Right cardiac atrium (tissue), 5 donors: Measurements from ENCODE around the gene SBNO2. TPM values are rescaled to one million over a fixed set of nuclear protein-coding genes. Genes with fewer than 3 reads are reported as not detected.
"Not testable (repeated sequence)": the region's sequence is repeated elsewhere in the genome, so short reads cannot be mapped to it uniquely, and the experiment has no call there.

Source experiments
- ATAC-seq, 2 donors: fragments of 200-7000 bp; cut with Tn5 transposase; one replicate each; pipeline versions ENCODE4 v1.8.0 to v1.9.1; 2020; ENCODE audit warnings: moderate library complexity in 2 of 2, mild to moderate bottlenecking in 1 of 2
- DNase-seq, 3 donors: peaks; one replicate each; pipeline ENCODE4 v3.0.0-alpha.2; 2020
- H3K27ac ChIP-seq: one replicate; pipeline ENCODE4 v1.5.1; 2013; ENCODE audit warnings: mild to moderate bottlenecking, low read length, control low read depth, moderate library complexity
- H3K27me3 ChIP-seq: one replicate; pipeline ENCODE4 v1.6.1; 2013; ENCODE audit not compliant: control insufficient read depth, insufficient read depth
- H3K4me1 ChIP-seq: one replicate; pipeline ENCODE4 v1.6.1; 2013; ENCODE audit warnings: low read length; ENCODE audit not compliant: control insufficient read depth, insufficient read depth
- H3K4me3 ChIP-seq: one replicate; pipeline ENCODE4 v1.5.1; 2013; ENCODE audit warnings: low read length, control low read depth
- H3K9me3 ChIP-seq: one replicate; pipeline ENCODE4 v1.6.1; 2013; ENCODE audit warnings: low read length; ENCODE audit not compliant: control insufficient read depth
- WGBS: extraction: QIAGEN DNeasy Blood & Tissue Kit; methylation state at CpG from one replicate; pipeline ENCODE4 v1.1.7; 2013; 5-methylcytosine and 5-hydroxymethylcytosine counted together
- intact Hi-C, 4 donors: fragments of 100-400 bp; cut with DNase I; formaldehyde crosslinking; loops; one replicate each; pipeline versions ENCODE4 v1.11.0 to v1.14.0; 2022 to 2023
- polyA plus RNA-seq: library from polyadenylated mRNA; stranded (reverse); fragments of 200-250 nt; gene quantifications from one replicate; pipeline ENCODE4 v1.2.3, GENCODE V29; 2013
- total RNA-seq, 4 donors: library from RNA; stranded (reverse); fragmentation: NEBNext Ultra II Directional; extraction: Animal tissue kit (Norgen Biotek cat#: 25700); gene quantifications; one replicate each; pipeline ENCODE4 v1.2.1, GENCODE V29; 2021
- donor health status: healthy with polysubstance abuse.
- donor health status: DM: no; HTN: yes; CAD: no.
- donor health status: DM: no; HTN: no; CAD: no.
- donor health status: DM: no; HTN: yes; CAD: no; lungs with severe emphysema.
- donor health status: DM: yes; HTN: yes; CAD: no.

SBNO2 gene
- total and polyA plus RNA-seq, 5 donors = 13.4 to 44.5 (median 20.3) TPM

GRCh38 chr19:1218751-1219567, 44.9 kb upstream of the SBNO2 start:
- WGBS = 85% methylated on average over 37 of the region's 37 CpGs
- intact Hi-C loops = no loop called here
- H3K4me1 ChIP-seq = peaks cover 4% of the 10 kb centered on the region

DNA sequence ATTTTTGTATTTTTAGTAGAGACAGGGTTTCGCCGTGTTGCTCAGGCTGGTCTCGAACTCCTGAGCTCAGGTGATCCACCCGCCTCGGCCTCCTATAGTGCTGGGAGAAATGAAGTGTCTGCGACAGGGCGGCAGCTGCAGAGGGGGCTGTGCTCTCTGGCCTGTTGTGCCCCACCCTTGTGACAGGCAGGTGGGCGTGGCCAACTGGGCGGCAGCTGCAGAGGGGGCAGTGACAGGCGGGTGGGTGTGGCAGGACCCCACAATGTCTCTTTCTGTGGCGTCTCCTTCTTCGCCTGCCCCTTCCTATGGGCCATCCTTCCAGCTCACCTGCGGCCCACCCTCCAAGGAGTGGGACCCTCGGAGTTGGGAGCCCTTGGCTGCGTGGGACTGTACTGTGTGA, 43.3 kb upstream of the SBNO2 start:
- intact Hi-C loops = no loop called here
- H3K27me3 ChIP-seq = no peaks in the 10 kb centered on the region
- no peaks in the 10 kb centered on the region for H3K9me3 ChIP-seq
- ATAC-seq = no peak
- H3K4me1 ChIP-seq = peaks cover 9% of the 10 kb centered on the region
- H3K4me3 ChIP-seq = no peak overlapping the region
- peak in 1 of 3 donors; percentile 56 for DNase-seq
- WGBS = 83% methylated on average over 15 of the region's 15 CpGs
- H3K27ac ChIP-seq = peak overlapping the region; percentile 66

More at GRCh38 chr19:1218751-1219567, 44.9 kb upstream of the SBNO2 start:
- ATAC-seq (no peak), DNase-seq (peak in 1 of 3 donors; percentile 62)
- H3K27ac ChIP-seq = peak overlapping the region; percentile 1
- no peaks in the 10 kb centered on the region for H3K27me3 ChIP-seq
- H3K4me3 ChIP-seq = no peak overlapping the region
- no peaks in the 10 kb centered on the region for H3K9me3 ChIP-seq

DNA sequence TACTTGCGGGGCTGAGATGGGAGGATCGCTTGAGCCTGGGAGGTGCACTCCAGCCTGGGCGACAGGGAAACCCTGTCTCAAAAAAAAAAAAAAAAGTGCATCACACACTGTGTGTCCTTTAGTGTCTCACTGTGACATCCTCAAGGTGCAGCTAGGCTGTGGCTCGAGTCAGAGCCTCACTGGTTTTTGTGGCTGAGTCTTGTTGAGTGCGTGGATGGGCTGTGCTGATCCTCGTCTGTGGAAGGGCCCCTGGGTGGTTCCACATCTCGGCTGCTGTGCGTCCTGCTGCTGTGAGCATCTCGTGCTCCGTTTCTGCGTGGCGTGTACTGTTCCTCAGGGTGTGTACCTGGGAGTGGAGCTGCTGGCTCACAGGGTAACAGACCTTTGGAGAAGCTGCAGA, 42.7 kb upstream of the SBNO2 start:
- Histone ChIP-seq H3K27ac (peak overlapping the region; percentile 14), H3K27me3 (no peaks in the 10 kb centered on the region), H3K9me3 (no peaks in the 10 kb centered on the region), H3K4me3 (no peak overlapping the region), H3K4me1 (peaks cover 11% of the 10 kb centered on the region)
- intact Hi-C loops = no loop called here
- 81% methylated on average over 12 of the region's 12 CpGs for WGBS
- no peak for DNase-seq
- no peak for ATAC-seq

DNA sequence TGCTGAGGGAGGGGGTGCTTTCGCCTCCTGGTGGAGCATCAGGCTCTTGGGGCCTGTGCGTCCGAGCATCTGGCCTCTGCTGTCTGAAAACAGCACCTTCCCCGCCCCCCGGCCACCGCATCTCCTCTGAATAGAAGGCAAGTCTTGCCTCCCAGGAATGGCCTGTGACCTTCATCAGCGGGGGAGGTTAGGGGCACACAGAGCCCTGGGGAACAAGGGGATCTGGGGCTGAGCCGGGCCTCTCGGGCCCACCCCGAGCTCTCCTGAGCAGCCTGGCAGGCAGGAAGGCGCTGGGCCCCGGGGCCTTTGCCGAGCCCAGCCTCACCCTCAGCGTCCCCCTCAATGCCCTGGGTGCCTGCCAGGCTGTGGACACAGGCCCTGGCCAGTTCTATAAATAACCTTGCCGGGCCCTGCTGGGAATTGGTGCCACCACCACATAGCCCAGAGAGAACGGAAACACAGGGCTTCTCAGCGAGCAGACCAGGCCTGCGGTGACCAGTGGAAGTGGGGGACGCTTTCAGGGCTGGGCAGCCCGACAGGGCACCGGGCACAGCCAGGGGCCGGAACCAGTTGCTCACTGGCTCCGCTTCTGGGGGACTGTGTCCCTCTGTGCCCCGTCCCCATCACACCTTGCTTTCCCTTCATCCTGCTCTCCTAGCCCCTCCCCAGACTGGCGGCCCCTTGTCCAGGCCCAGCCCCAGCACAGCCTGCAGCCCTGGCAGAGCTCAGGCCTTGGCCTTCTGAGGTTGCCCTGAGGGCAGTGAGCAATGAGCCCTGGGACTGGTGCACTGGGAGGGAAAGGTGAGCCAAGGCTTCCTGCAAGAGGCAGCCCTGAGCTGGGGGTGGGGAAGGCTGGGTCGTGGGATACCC, 41.0 kb upstream of the SBNO2 start:
- H3K9me3 ChIP-seq = no peaks in the 10 kb centered on the region
- intact Hi-C loops = no loop called here
- WGBS = 58% methylated on average over 26 of the region's 26 CpGs
- ATAC-seq (peak; percentile 51 to 61), DNase-seq (peak; percentile 73 to 88 (median 83))
- H3K4me3 ChIP-seq = no peak overlapping the region
- peaks cover 17% of the 10 kb centered on the region for H3K4me1 ChIP-seq
- peak overlapping the region; percentile 68 for H3K27ac ChIP-seq
- H3K27me3 ChIP-seq = no peaks in the 10 kb centered on the region

DNA sequence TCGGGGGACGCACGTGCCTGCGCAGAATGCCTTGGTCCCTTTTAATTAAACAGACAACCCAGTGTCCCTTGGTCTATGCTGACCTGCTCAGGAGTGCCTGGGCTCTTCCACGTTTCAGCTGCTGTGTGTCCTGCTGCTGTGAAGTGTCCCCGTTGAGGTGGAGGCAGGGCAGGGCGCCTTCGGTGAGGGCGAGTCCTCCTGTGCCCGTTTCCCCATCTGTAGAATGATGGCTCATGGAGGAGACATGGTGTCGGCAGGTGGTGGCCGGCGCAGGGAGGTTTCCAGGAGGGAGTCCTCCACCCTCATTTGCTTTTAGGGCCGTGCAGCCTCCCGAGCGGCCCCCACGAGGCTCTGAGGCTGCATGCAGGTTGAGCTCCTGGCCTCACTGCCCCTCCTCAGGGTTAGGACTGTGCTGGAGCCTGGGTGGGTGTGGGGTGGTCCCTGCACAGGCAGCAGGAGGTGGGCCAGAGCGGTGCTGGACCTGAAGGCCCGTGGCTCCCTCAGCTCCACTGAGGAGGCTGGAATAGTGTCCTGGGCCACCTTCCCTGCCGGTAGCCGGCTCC, 40.3 kb upstream of the SBNO2 start:
- H3K4me3 ChIP-seq = no peak overlapping the region
- peak; percentile 1 to 2 for ATAC-seq

GRCh38 chr19:1213391-1214286, 39.6 kb upstream of the SBNO2 start:
- WGBS = 48% methylated on average over 39 of the region's 39 CpGs
- H3K4me1 ChIP-seq = peaks cover 24% of the 10 kb centered on the region
- ATAC-seq = peak; percentile 59 to 74

More for the DNA sequence above, 40.3 kb upstream of the SBNO2 start:
- peaks cover 22% of the 10 kb centered on the region for H3K4me1 ChIP-seq
- no peaks in the 10 kb centered on the region for H3K9me3 ChIP-seq
- intact Hi-C loops = no loop called here
- H3K27ac ChIP-seq = peak overlapping the region; percentile 68
- 53% methylated on average over 21 of the region's 21 CpGs for WGBS
- H3K27me3 ChIP-seq = no peaks in the 10 kb centered on the region
- DNase-seq = no peak

GRCh38 chr19:1211494-1212234, 37.6 kb upstream of the SBNO2 start:
- DNase-seq = peak; percentile 41 to 75 (median 74)
- ATAC-seq = no peak
- H3K4me1 ChIP-seq = peaks cover 28% of the 10 kb centered on the region
- H3K27me3 ChIP-seq = no peaks in the 10 kb centered on the region
- WGBS = 73% methylated on average over 33 of the region's 33 CpGs
- H3K4me3 ChIP-seq = no peak overlapping the region
- no peaks in the 10 kb centered on the region for H3K9me3 ChIP-seq
- H3K27ac ChIP-seq = no peak overlapping the region
- intact Hi-C loops = no loop called here

More at GRCh38 chr19:1213391-1214286, 39.6 kb upstream of the SBNO2 start:
- H3K4me3 ChIP-seq = no peak overlapping the region
- H3K27me3 ChIP-seq = no peaks in the 10 kb centered on the region
- peak; percentile 75 to 92 (median 86) for DNase-seq
- no peaks in the 10 kb centered on the region for H3K9me3 ChIP-seq
- intact Hi-C loops = no loop called here
- peak overlapping the region; percentile 68 for H3K27ac ChIP-seq

GRCh38 chr19:1210227-1210538, 36.1 kb upstream of the SBNO2 start:
- peak in 1 of 3 donors; percentile 49 for DNase-seq
- Histone ChIP-seq H3K27me3 (no peaks in the 10 kb centered on the region), H3K9me3 (no peaks in the 10 kb centered on the region), H3K27ac (no peak overlapping the region), H3K4me1 (peaks cover 28% of the 10 kb centered on the region), H3K4me3 (no peak overlapping the region)
- WGBS = 86% methylated on average over 13 of the region's 13 CpGs
- intact Hi-C loops = no loop called here
- no peak for ATAC-seq

- H3K9me3 ChIP-seq, intact Hi-C loops, DNase-seq, H3K27ac ChIP-seq, ATAC-seq, H3K4me3 ChIP-seq, H3K27me3 ChIP-seq: not testable (repeated sequence)
- peaks cover 24% of the 10 kb centered on the region for H3K4me1 ChIP-seq
- 71% methylated on average over 10 of the region's 10 CpGs for WGBS
Measured at GRCh38 chr19:1208830-1209229, 34.8 kb upstream of the SBNO2 start.
